Bronchial epithelial cell (primary cell): ENCODE data around the gene PTPRD. TPM values are rescaled to one million over a fixed set of nuclear protein-coding genes. Genes with fewer than 3 reads are reported as not detected.

Source experiments
- DNase-seq: peaks from one replicate; pipeline ENCODE4 v3.0.0-alpha.2; 2010; ENCODE audit warnings: low read depth
- FAIRE-seq: peaks from 2 replicates; lab custom pipeline; 2011; peaks lifted over from hg19 to GRCh38; lab: Jason Lieb, UNC
- H3K27me3 ChIP-seq: 2 replicates; pipeline ENCODE4 v1.5.1; 2011; ENCODE audit warnings: low read length; ENCODE audit not compliant: control insufficient read depth, insufficient read depth
- H3K36me3 ChIP-seq: 2 replicates; pipeline ENCODE4 v1.5.1; 2011; ENCODE audit warnings: low read length; ENCODE audit not compliant: control insufficient read depth, insufficient read depth
- H3K4me3 ChIP-seq: 2 replicates; pipeline ENCODE4 v1.5.1; 2011; ENCODE audit warnings: mild to moderate bottlenecking, low read depth, low read length, control low read depth
- CTCF ChIP-seq: IDR thresholded peaks from 2 replicates; pipeline ENCODE4 v1.5.1; 2011; ENCODE audit warnings: mild to moderate bottlenecking, moderate library complexity, low read length, control low read depth, inconsistent platforms; ENCODE audit not compliant: insufficient read depth, severe bottlenecking
- total RNA-seq: library from RNA; depleted of rRNA; stranded (reverse); fragments of >200 nt; gene quantifications from 2 replicates; pipeline ENCODE4 v1.2.1, GENCODE V29; 2014

The PTPRD gene
- total RNA-seq, 1 donor from 2014 or later: 2.9 TPM

- FAIRE-seq (no peak), DNase-seq (no peak)
- TF ChIP-seq CTCF: no peak
These were observed 2210.7 kb downstream of the PTPRD start for GRCh38 chr9:8401961-8402705.

GRCh38 chr9:8400378-8400777 lies 2212.4 kb downstream of the PTPRD start:
- FAIRE-seq (no peak), DNase-seq (no peak)
- Histone ChIP-seq H3K27me3 (no peaks in the 10 kb centered on the region), H3K4me3 (no peak overlapping the region), H3K36me3 (no peaks in the 10 kb centered on the region)
- no peak for TF ChIP-seq CTCF

More at GRCh38 chr9:8401961-8402705, 2210.7 kb downstream of the PTPRD start:
- no peaks in the 10 kb centered on the region for H3K27me3 ChIP-seq
- no peaks in the 10 kb centered on the region for H3K36me3 ChIP-seq
- H3K4me3 ChIP-seq: no peak overlapping the region

- FAIRE-seq (no peak), DNase-seq (no peak)
- H3K36me3 ChIP-seq: no peaks in the 10 kb centered on the region
- no peak for TF ChIP-seq CTCF
- H3K27me3 ChIP-seq: no peaks in the 10 kb centered on the region
- H3K4me3 ChIP-seq: no peak overlapping the region
These were observed 2217.8 kb downstream of the PTPRD start for GRCh38 chr9:8395022-8395421.

GRCh38 chr9:8394341-8394740 lies 2218.5 kb downstream of the PTPRD start:
- FAIRE-seq: no peak
- no peak for TF ChIP-seq CTCF

GRCh38 chr9:8392866-8393265 lies 2219.9 kb downstream of the PTPRD start:
- no peak for TF ChIP-seq CTCF
- H3K4me3 ChIP-seq: no peak overlapping the region
- FAIRE-seq: no peak
- DNase-seq: no peak
- no peaks in the 10 kb centered on the region for H3K27me3 ChIP-seq
- no peaks in the 10 kb centered on the region for H3K36me3 ChIP-seq

More at GRCh38 chr9:8394341-8394740, 2218.5 kb downstream of the PTPRD start:
- no peaks in the 10 kb centered on the region for H3K36me3 ChIP-seq
- no peaks in the 10 kb centered on the region for H3K27me3 ChIP-seq
- no peak overlapping the region for H3K4me3 ChIP-seq
- no peak for DNase-seq
